ENCODE data around the gene CBX7. TPM values are rescaled to one million over a fixed set of nuclear protein-coding genes. Genes with fewer than 3 reads are reported as not detected.

Gene CBX7
- total and polyA plus RNA-seq, 2 of the 8 experiments (the other 6 are each of a cell fraction or from before 2014, with no cell fraction given): 6.9 to 8.7 TPM

- TF ChIP-seq MAX (IDR thresholded peaks at IDR 0.05): 0 out of 2 replicates have a peak, but pooled peaks have one; percentile 14
- no peak for TF ChIP-seq EP300 (IDR thresholded peaks at IDR 0.05; ENCODE audit: borderline replicate concordance in 1 of 2, low read depth in 2 of 2, low read length in 2 of 2)
- TF ChIP-seq CEBPB (IDR thresholded peaks at IDR 0.05; ENCODE audit: low read depth, low read length): no peak
- no peak for TF ChIP-seq ZNF274 (IDR thresholded peaks at IDR 0.05; ENCODE audit: borderline replicate concordance, extremely low read depth, low read length)
- TF ChIP-seq ATF3 (IDR thresholded peaks at IDR 0.05; ENCODE audit: insufficient read depth, low read depth, low read length): no peak
- TF ChIP-seq NRF1 (IDR thresholded peaks at IDR 0.05; ENCODE audit: low read depth, low read length): no peak
- TF ChIP-seq E2F6 (IDR thresholded peaks at IDR 0.05): peak; percentile 70
These were observed 28.5 kb downstream of the CBX7 start (continued) for GRCh38 chr22:39123751-39124581.
